HG02840 (cell line): ENCODE data around the gene RPS27L.
"Not testable (repeated sequence)": the region's sequence is repeated elsewhere in the genome, so short reads cannot be mapped to it uniquely, and the experiment has no call there.

Experiments
- ATAC-seq: cut with Tn5 transposase; IDR thresholded peaks from one replicate; pipeline ENCODE4 v1.9.1; 2021; ENCODE audit warnings: mild to moderate bottlenecking, moderate library complexity, moderate number of reproducible peaks; ENCODE audit not compliant: unreplicated experiment, low FRiP score

RPS27L gene

DNA sequence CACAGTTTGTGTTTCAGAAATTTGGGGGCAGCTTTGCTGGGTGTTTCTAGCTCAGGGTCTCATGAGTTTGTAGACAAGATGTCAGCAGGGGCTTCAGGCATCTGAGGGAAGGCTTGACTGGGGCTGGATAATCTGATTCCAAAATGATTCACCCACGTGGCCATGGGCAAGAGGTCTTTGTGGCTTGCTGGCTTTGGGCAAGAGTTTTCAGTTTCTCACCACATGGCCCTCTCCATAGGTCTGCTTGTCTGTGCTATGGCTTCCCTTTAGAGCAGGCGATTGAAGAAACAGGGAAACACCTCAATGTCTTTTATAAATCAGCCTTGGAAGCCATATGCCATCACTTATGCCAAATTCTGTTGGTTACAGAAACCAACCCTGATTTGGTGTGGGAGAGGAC, 11.9 kb downstream of the RPS27L start:
- ATAC-seq = no peak

DNA sequence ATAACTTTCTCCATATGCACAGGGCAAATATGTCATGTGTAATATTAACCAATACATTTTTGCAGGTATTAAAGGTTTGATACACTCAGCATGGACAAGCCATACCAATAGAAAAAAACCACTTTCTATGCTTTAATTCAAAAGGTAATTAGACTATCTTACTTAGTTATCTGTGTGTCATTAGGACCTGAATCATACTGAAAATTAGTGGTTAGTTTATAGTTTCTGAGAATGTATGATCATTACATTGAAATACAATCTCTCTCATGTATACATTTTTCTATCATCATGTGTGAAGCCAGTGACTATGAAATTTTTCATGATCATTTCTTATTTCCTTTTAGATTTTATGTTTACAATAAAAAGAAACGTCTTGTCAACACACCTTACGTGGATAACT, 16.3 kb downstream of the RPS27L start:
- no peak for ATAC-seq

DNA sequence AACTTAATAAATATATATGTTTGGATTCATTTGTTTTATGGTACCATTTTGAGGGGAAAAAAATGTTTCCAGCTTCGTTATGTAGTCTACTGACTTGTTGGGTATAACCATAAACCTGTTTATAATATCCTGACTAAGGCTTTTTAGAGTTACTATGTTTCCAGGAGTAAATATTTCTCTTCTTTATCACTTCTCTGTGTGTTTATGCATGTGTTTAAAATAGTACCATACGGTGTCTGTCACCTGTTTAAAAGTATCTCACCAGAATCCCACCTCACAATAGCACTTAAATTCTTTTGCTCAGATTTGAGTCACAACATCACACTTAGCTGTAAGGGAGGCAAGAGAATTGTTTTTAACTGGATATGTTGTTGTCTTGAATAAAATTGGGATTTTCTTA, 20.5 kb downstream of the RPS27L start:
- no peak for ATAC-seq

DNA sequence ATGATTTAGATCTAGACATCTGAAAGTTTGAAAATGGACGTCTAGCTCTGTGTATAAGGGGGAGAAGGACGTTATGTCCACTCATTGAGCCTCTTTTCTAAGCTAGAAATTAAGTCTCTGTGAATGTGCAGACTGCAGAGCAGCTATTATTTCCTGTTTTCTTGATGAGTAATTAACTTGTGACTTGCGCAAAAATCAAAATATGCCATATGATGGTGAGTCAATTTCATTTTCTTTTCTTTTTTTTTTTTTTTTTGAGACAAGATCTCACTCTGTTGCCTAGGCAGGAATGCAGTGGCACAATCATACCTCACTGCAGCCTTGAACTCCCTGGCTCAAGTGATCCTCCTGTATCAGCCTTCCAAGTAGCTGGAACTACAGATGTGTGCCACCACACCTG, 21.5 kb downstream of the RPS27L start:
- ATAC-seq = no peak

DNA sequence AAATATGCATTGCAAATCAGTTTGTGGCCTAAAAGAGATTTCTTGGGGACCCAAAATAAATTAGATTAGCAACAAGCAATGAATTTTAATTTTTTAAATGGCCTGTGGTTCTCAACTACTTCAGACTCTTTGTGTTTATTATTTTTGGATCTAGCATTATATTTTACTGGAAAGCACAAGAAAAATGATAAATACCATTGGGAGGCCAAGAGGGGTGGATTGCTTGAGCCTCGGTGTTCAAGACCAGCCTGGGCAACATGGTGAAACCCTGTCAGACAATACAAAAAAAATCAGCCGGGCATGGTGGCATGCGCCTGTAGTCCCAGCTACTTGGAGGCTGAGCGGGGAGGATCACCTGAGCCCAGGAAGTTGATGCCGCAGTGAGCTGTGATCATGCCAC, 22.0 kb downstream of the RPS27L start:
- no peak for ATAC-seq

DNA sequence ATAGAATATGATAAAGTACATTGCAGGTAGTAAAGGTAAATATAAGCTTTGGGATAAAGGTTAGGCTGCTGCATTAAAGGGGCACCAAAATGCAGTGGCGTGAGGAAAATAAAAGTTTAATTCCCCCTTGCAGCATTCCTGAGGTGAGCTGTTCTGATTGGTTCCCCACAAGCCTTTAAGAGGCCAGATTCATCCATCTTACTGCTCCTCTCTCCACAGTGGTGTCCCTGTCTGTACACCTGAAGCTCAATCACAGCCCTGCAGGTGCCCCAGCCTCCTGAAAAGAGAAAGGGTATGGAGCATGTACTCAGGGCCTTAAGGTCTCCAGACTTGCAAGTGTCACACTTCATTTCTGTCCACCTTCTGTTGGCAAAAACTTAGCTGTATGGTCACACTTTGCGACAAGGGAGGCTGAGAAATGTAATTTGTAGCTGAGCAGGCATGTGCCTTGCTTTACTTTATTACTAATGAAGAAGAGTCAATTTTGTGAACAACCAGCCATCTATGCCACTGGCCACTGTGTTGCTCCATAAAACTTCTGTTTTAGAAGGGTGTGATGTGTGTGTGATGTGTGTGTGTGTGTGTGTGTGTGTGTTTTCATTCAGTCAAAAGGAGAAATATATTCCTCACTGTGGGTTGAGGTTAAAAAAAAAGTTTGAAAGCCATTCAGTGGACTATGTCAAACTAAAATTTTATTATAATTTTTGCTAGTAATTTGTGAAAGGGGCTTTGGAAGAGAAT, 22.9 kb downstream of the RPS27L start:
- ATAC-seq = no peak

DNA sequence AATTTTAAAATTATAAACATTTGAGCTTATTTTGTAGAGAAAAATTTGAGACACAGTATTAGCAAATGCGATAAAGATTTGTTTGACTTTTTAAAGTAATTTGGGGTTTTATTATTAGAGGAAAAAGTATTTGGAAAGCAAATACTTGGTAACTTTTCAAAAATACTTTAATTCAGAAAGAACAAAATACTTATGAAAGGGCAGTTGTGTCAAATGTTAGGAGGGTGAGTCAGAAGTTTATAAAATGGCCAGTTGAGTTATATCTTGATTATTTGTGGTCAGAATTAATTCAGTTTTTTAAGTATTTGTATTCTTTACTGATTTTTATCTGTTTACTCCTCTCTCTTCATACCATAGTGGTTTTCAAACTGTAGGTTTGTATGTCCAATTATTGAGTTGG, 23.5 kb downstream of the RPS27L start:
- ATAC-seq = no peak

DNA sequence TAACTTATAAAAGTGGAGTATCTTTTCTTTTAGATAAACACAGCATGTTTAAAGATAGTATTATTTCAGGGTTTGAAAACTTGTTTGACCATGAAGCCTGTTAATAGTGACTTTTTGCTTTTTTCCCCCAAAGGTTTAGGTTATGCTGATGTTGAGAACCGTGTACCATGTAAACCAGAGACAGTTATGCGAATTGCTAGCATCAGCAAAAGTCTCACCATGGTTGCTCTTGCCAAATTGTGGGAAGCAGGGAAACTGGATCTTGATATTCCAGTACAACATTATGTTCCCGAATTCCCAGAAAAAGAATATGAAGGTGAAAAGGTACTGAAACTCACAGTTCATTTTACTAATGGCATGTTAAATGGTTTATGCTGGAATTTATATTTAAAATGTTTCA, 30.6 kb downstream of the RPS27L start:
- no peak for ATAC-seq

DNA sequence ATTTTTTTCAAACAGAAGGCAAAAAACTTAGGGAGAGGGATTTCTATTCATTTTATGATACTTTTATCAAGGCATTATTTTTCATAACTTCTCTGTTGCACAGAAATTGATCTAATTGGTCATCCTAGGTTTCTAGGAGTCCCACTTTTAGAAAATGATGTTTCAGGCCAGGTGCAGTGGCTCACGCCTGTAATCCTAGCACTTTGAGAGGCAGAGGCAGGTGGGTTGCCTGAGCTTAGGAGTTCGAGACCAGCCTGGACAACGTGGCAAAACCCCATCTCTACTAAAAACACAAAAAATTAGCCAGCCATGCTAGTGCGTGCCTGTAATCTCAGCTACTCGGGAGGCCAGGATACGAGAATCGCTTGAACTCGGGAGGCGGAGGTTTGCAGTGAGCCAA, 32.8 kb downstream of the RPS27L start:
- ATAC-seq = no peak

DNA sequence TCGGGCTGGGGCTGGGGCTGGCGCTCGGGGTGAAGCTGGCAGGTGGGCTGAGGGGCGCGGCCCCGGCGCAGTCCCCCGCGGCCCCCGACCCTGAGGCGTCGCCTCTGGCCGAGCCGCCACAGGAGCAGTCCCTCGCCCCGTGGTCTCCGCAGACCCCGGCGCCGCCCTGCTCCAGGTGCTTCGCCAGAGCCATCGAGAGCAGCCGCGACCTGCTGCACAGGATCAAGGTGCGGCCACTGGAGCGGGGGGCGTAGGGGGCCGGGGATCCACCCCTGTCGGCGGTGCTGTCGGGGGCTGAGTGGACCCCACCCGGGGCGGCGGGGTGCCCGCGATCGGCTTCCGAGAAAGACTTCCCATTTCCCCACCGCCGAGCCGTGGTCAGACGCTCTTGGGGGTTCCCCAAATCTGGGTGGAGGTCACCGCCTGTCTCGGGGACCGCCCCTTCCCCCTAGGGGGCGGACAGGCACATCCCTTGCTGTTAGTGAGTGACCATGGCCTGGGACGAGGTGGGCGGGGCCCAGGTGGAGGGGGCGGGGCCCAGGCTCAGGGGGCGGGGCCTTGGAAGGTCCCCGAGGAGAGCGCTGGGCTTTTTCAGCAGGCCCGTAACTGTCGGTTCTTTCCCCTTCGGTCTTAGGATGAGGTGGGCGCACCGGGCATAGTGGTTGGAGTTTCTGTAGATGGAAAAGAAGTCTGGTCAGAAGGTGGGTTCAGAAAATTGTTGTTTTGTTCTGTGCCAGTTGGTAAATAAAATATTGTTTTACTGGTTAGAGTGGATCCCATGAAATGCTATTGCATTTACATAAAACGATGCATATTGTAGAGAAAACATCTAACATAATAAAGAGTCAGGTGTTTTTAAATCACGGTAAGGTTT, 35.0 kb downstream of the RPS27L start:
- ATAC-seq = peak; percentile 76

DNA sequence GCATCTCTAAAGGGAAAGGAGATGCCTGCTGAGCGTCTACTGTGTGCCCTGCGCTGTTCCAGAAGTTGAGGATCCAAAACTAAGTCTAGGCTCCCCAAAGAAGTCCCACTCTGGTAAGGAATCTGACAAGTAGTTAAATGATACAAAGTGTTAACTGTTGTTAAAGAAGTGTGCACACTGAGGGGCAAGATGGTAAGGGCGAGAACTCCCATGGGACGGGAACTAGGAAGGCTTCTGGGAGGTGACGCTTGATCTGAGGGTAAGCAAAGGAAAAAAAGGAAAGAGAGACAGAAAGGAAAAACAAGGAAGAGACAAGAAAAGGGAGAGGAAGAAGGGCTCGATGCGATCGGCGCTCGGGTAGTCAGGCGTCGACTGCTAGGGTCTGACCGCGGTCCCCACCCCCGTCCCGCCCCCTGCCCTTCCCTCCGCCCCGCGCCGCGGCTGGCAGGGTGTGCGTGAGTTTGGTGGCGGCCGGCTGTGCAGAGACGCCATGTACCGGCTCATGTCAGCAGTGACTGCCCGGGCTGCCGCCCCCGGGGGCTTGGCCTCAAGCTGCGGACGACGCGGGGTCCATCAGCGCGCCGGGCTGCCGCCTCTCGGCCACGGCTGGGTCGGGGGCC, 35.8 kb downstream of the RPS27L start, which contains the start of gene LACTB:
Gene LACTB, plus strand, starts transcription at position 480 of the 620 bp plus-strand sequence. Its CDS starts 11 bp downstream, at position 491.
- peak; percentile 78 for ATAC-seq

DNA sequence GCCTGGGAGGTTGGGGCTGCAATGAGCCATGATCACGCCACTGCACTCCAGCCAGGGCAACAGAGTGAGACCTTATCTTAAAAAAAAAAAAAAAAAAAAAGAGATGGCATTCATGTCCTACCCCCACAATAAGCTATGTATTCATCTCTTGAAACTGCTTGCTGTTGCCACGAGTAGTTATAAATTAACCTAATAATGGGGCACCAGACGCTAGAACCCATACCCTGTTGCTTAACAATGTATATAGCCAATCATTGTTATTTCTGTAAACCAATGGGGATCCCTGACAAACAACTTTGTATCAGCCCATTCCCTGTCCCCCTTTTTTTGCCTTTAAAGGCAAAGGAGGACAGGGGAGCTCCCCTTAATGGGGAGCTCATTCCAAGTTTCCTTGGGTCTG, 38.4 kb downstream of the RPS27L start:
- ATAC-seq = no peak

DNA sequence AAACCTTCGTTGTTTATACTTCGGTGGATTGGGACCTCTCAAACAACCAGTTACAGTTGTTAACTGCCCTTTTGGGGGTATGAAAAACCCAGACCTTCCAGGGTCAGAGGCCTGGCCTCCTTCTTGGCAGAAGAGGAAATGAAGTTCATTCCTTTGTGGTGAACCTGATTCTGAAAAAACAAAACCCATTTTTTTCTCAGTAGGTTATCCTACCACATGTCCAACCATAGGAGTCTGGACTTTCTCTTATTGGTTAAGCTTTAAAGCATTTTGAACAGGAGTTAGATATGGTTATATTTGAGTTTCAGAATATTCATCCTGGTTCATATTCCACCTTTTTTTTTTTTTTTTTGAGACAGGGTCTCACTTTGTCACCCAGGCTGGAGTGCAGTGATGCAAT, 42.8 kb downstream of the RPS27L start:
- no peak for ATAC-seq

DNA sequence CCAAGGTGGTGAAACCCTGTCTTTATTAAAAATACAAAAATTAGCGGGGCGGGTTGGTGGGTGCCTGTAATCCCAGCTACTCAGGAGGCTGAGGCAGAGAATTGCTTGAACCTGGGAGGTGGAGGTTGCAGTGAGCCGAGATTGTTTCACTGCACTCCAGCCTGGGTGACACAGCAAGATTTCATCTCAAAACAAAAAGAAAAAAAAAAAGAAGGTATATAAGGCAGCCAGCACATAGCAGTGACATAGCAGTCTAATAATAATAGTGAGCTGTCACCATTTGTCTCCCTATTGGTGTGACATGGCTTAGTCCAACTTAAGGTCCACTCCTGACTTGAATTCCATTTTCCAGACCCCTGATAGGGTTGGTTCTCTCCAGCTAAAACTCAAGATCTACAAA, 44.4 kb downstream of the RPS27L start:
- ATAC-seq = no peak

DNA sequence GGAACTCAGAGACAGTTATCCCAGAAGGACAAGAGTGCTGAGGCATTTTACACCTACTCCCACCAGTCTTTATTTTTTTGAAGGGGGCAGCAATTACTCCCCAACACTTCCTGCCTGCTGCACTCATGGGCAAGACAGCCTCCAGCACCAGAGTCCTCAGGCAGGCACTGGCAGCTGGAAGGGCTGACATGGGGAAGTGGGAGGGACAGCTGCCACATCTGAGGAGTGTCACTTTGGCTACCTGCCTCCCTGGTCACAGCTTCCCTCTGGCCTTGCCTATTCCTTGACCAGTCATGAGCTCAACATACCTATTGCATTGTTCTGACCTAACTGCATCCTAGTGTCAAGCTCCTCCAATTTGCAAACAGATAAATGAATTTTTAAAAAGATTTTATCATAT, 45.8 kb downstream of the RPS27L start:
- ATAC-seq = no peak

DNA sequence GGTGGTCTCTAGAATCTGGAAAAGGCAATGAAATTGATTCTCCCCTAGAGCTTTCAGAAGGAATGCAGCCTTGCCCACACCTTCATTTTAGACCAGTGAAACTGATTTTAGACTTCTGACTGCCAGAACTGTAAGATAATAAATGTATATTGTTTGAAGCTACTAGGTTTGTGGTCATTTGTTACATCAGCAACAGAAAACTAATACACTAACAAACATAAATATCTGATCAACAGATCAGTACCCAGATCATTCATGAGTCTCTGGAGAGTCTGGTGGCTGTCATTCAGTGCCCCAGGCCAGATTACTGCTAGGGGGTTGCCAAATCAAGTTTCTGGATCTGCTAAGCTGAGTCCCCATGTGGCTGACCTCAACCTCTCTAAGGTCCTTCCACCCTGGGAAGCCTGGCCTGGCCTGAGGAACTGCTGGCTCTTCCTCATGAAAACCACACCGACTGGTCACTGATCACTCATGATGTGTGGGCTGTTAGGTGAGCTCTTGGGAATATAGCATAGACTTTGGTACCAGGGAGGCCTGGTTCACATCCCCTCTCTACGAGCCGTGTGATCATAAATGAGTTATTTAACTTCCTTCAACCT, 46.8 kb downstream of the RPS27L start:
- no peak for ATAC-seq

DNA sequence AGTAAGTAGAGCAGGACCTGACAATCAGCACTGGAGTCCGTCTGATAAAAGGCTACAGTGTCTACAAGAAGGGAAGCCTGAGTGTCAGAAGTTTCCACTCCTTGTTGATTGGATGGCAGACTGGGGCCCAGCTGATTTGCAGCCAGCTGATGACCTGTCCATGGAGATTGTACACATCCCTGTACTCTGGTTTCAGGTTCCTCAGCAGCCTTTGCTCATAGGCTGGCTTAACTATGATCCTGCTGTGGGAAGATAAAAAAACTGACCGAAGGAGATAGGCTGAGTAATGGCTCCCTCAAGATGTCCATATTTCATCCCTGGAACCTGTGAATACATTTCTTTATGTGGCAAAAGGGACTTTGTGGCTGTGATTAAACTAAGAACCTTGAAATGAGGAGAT, 47.4 kb downstream of the RPS27L start:
- no peak for ATAC-seq

DNA sequence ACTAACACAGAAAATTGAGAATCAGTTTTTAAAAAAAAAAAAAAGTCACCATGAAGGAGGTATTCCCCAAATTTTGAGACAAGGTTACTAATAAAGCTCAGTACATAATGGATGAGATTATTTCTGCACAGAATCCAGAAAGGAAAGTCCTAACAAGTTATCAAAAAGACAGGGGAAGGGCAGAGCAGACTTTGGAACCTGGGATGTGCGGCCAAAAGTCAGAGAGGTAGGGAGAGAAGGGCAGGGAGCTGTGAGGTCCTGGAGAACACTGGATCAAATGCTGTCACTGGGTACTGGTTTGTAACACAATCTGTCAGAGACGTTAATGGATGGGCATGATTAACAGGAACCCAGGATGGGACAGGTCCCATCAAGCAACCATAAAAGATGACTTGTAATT, 47.8 kb downstream of the RPS27L start:
- no peak for ATAC-seq

DNA sequence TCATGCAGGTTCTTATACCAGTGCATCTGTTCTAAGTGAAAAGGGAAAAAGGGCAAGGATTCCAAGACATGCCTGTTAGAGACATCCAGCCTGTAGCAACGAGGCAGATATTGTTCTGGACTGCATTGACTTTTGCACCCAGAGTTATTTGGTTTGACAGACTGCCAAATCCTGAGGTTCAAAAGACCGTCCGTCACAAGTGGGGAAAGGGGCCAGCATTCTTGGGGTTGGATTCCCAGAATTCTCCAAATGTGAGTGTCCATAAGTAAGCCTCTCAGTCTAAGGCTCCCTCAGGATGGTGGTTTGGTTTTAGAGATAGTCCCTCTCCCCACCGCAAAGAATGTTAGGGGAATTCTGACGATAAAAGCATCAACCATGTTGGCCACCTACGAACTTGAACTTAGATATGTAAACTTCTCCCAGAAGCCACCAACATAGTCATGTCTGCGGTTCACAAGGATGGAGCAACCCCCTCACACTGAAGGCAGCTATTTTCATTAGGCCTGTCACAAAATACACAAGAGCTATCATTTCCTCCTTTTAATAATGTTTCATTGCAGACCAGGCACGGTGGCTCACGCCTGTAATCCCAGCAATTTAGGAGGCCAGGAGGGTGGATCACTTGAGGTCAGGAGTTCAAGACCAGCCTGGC, 49.3 kb downstream of the RPS27L start:
- ATAC-seq = no peak

DNA sequence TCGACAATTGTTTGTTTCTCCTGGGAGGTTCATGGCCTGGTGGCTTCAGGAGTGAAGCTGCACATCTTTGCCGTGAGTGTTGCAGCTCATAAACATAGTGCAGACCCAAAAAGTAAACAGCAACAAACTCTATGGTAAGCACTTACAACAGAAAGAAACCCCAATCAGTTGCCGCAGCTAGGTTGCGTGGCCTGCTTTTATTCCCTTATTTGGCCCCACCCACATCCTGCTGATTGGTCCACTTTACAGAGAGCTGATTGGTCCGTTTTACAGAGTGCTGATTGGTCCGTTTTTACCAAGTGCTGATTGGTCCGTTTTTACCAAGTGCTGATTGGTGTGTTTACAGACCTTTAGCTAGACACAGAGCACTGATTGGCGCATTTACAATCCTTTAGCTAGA, 51.9 kb downstream of the RPS27L start:
- not testable (repeated sequence) for ATAC-seq
